ENCODE data around the gene KRTAP13-2.

DNA sequence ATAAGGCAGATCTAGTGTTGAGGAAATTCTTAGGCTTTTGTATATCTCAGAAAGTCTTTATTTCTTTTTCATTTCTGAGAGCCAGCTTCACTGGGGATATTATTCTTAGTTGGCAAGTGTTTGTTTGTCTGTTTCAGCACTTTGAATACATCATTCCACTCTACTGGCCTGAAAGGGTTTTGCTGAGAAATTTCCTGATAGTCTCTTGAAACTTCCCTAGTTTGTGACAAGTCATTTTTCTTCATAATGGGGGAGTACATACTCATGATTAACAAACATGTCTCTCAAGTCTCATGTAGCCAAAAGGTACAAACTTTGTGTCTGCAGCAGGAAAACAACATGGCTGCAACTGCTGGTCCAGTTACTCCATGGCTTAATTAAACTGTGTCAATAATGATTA, 45.7 kb downstream of the KRTAP13-2 start:
- TF ChIP-seq, protein P1, sequence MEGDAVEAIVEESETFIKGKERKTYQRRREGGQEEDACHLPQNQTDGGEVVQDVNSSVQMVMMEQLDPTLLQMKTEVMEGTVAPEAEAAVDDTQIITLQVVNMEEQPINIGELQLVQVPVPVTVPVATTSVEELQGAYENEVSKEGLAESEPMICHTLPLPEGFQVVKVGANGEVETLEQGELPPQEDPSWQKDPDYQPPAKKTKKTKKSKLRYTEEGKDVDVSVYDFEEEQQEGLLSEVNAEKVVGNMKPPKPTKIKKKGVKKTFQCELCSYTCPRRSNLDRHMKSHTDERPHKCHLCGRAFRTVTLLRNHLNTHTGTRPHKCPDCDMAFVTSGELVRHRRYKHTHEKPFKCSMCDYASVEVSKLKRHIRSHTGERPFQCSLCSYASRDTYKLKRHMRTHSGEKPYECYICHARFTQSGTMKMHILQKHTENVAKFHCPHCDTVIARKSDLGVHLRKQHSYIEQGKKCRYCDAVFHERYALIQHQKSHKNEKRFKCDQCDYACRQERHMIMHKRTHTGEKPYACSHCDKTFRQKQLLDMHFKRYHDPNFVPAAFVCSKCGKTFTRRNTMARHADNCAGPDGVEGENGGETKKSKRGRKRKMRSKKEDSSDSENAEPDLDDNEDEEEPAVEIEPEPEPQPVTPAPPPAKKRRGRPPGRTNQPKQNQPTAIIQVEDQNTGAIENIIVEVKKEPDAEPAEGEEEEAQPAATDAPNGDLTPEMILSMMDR (IDR thresholded peaks at IDR 0.05), result no peak
- TF ChIP-seq POLR2AphosphoS5 (IDR thresholded peaks at IDR 0.05) (no peak), POLR2A (IDR thresholded peaks at IDR 0.05) (no peak)

Measured in prostate gland (tissue), 2 donors.